Activated B cell treated with CpG ODN at 0.5 μM for 24 hours (primary cell): Measurements from ENCODE around the gene PRELP. TPM values are rescaled to one million over a fixed set of nuclear protein-coding genes. Genes with fewer than 3 reads are reported as not detected.

Experiments used
- ATAC-seq: fragments of 200-7000 bp; cut with Tn5 transposase; one replicate; pipeline ENCODE4 v1.10.0; 2021; ENCODE audit warnings: low read depth, mild to moderate bottlenecking, moderate library complexity
- CTCF ChIA-PET: fragments of 350-600 bp; sonication (Branson Sonifier 250); formaldehyde crosslinking; loops from one replicate; lab custom pipeline; 2021; ENCODE audit warnings: antibody characterized with exemption; lab: Charles Lee
- POLR2A ChIA-PET: fragments of 350-600 bp; sonication (Branson Sonifier 250); formaldehyde crosslinking; loops from one replicate; lab custom pipeline; 2021; ENCODE audit warnings: antibody characterized with exemption; lab: Charles Lee
- DNase-seq: peaks from one replicate; pipeline ENCODE4 v3.0.0; 2022
- H3K27ac Mint-ChIP-seq: one replicate; pipeline ENCODE4 v1.8.0; 2020; ENCODE audit warnings: mixed read lengths
- H3K27me3 Mint-ChIP-seq: one replicate; pipeline ENCODE4 v1.8.0; 2021; ENCODE audit warnings: mixed read lengths
- H3K36me3 Mint-ChIP-seq: one replicate; pipeline ENCODE4 v1.8.0; 2021; ENCODE audit warnings: low read depth, mixed read lengths
- H3K4me1 Mint-ChIP-seq: one replicate; pipeline ENCODE4 v1.8.0; 2021; ENCODE audit warnings: mixed read lengths
- H3K4me3 Mint-ChIP-seq: one replicate; pipeline ENCODE4 v1.8.0; 2020; ENCODE audit warnings: mild to moderate bottlenecking, mixed read lengths
- H3K9me3 Mint-ChIP-seq: one replicate; pipeline ENCODE4 v1.8.0; 2020; ENCODE audit warnings: mixed read lengths
- CTCF ChIP-seq: fragments of 200-600 bp; IDR thresholded peaks from one replicate; pipeline ENCODE4 v1.8.0; 2022; ENCODE audit warnings: antibody characterized with exemption, mild to moderate bottlenecking
- intact Hi-C: fragments of 100-400 bp; cut with micrococcal nuclease; formaldehyde crosslinking; loops from one replicate; pipeline ENCODE4 v1.15.1; 2024
- total RNA-seq: library from RNA; stranded (reverse); gene quantifications from 2 replicates; pipeline ENCODE4 v1.2.3, GENCODE V29; 2022

PRELP gene
- total RNA-seq, 1 donor from 2014 or later, result not detected

- no peak for ATAC-seq
- Mint-ChIP-seq H3K9me3 (peaks cover 5% of the 10 kb centered on the region), H3K36me3 (no peaks in the 10 kb centered on the region), H3K27me3 (peaks cover 6% of the 10 kb centered on the region), H3K4me1 (peaks cover 11% of the 10 kb centered on the region), H3K27ac (no peak overlapping the region), H3K4me3 (no peak overlapping the region)
- intact Hi-C loops, result no loop called here
- ChIA-PET POLR2A (no interaction called here), CTCF (interaction anchor here (1.1 kb wide), 1 partner anchor 107 kb away, joined by 3 read pairs; no protein-coding TSS in a partner anchor)
- no peak for DNase-seq
- TF ChIP-seq CTCF, result no peak
These were observed 27.0 kb upstream of the PRELP start for GRCh38 chr1:203448521-203449061.

- H3K4me1 Mint-ChIP-seq, result peaks cover 19% of the 10 kb centered on the region
- intact Hi-C loops, result no loop called here
- ChIA-PET CTCF (interaction anchor here (1.9 kb wide), 1 partner anchor 8 kb away, joined by 7 read pairs; no protein-coding TSS in a partner anchor), POLR2A (no interaction called here)
- no peak overlapping the region for H3K27ac Mint-ChIP-seq
- H3K27me3 Mint-ChIP-seq, result peaks cover 11% of the 10 kb centered on the region
- H3K36me3 Mint-ChIP-seq, result no peaks in the 10 kb centered on the region
- H3K9me3 Mint-ChIP-seq, result peaks cover 3% of the 10 kb centered on the region
- no peak overlapping the region for H3K4me3 Mint-ChIP-seq
- no peak for ATAC-seq
- TF ChIP-seq CTCF, result no peak
- DNase-seq, result no peak
These were observed 25.6 kb upstream of the PRELP start for GRCh38 chr1:203450001-203450400.

GRCh38 chr1:203450479-203451149, 25.0 kb upstream of the PRELP start:
- ChIA-PET POLR2A (no interaction called here), CTCF (interaction anchor here (1.9 kb wide), 1 partner anchor 9 kb away, joined by 7 read pairs; no protein-coding TSS in a partner anchor)
- Mint-ChIP-seq H3K36me3 (no peaks in the 10 kb centered on the region), H3K9me3 (no peaks in the 10 kb centered on the region), H3K4me3 (no peak overlapping the region), H3K4me1 (peaks cover 19% of the 10 kb centered on the region), H3K27me3 (peaks cover 11% of the 10 kb centered on the region), H3K27ac (no peak overlapping the region)
- ATAC-seq, result no peak
- no peak for DNase-seq
- intact Hi-C loops, result no loop called here
- no peak for TF ChIP-seq CTCF

GRCh38 chr1:203451836-203452784, 23.5 kb upstream of the PRELP start:
- ChIA-PET CTCF (interaction anchor here (0.6 kb wide), 1 partner anchor 8 kb away, joined by 3 read pairs; no protein-coding TSS in a partner anchor), POLR2A (no interaction called here)
- Mint-ChIP-seq H3K4me3 (no peak overlapping the region), H3K27me3 (peaks cover 11% of the 10 kb centered on the region), H3K9me3 (no peaks in the 10 kb centered on the region), H3K4me1 (peaks cover 19% of the 10 kb centered on the region), H3K36me3 (no peaks in the 10 kb centered on the region), H3K27ac (no peak overlapping the region)
- intact Hi-C loops, result no loop called here
- ATAC-seq (no peak), DNase-seq (no peak)
- TF ChIP-seq CTCF, result no peak
